T-helper 17 cell (primary cell): ENCODE data around the gene PPOX. TPM values are rescaled to one million over a fixed set of nuclear protein-coding genes. Genes with fewer than 3 reads are reported as not detected.

Source experiments
- ATAC-seq: fragments of 150-1000 bp; cut with Tn5 transposase; 2 replicates; pipeline ENCODE4 v1.10.0; 2021; ENCODE audit warnings: mild to moderate bottlenecking, moderate library complexity
- DNase-seq, 3 donors: peaks; one replicate each; pipeline versions ENCODE4 v3.0.0 to v3.0.0-alpha.2; 2020 to 2021
- H3K9me3 ChIP-seq: one replicate; pipeline ENCODE4 v1.7.0; 2013; ENCODE audit warnings: low read length, mild to moderate bottlenecking; ENCODE audit not compliant: control insufficient read depth, poor library complexity, severe bottlenecking
- H3K27ac Mint-ChIP-seq: one replicate; pipeline ENCODE4 v1.8.0; 2022; ENCODE audit warnings: mild to moderate bottlenecking, moderate library complexity, mixed read lengths
- H3K27me3 Mint-ChIP-seq: one replicate; pipeline ENCODE4 v1.8.0; 2022; ENCODE audit warnings: mixed read lengths
- H3K36me3 Mint-ChIP-seq: one replicate; pipeline ENCODE4 v1.8.0; 2022; ENCODE audit warnings: low read depth, mixed read lengths
- H3K4me1 Mint-ChIP-seq: one replicate; pipeline ENCODE4 v1.8.0; 2022; ENCODE audit warnings: mild to moderate bottlenecking, mixed read lengths
- H3K4me3 Mint-ChIP-seq: one replicate; pipeline ENCODE4 v1.8.0; 2022; ENCODE audit warnings: mild to moderate bottlenecking, moderate library complexity, mixed read lengths
- total RNA-seq, 4 donors: library from RNA in 2 of 4; stranded (reverse) in 2 of 4; gene quantifications; one replicate each; pipeline ENCODE4 v1.2.3 and lab custom pipeline; 2022 to 2026

The PPOX gene
- total RNA-seq, 2 donors from 2014 or later, result 40.4 to 43.7 TPM

DNA sequence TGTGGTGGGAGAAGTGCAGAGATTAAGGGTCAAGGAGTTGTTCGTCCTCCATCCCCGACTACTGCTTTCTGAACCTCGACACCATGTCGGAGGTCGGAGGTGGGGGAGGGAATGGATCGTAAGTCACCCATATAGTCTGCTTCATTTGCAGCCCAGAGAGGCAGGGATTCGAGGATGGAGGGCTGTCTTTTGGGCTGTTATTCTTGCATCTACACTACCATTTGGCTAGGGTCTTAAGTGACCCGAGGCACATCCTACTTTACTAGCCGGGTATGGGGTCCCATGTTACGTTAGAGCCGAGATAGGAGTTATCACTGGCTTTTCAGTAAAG, 6.3 kb upstream of the PPOX start:
- Mint-ChIP-seq H3K36me3 (peaks cover 12% of the 10 kb centered on the region), H3K4me1 (peaks cover 54% of the 10 kb centered on the region), H3K27ac (peak overlapping the region; percentile 97), H3K27me3 (no peaks in the 10 kb centered on the region), H3K4me3 (peak overlapping the region; percentile 93)
- DNase-seq, result no peak
- no peak for ATAC-seq
- H3K9me3 ChIP-seq, result no peaks in the 10 kb centered on the region

DNA sequence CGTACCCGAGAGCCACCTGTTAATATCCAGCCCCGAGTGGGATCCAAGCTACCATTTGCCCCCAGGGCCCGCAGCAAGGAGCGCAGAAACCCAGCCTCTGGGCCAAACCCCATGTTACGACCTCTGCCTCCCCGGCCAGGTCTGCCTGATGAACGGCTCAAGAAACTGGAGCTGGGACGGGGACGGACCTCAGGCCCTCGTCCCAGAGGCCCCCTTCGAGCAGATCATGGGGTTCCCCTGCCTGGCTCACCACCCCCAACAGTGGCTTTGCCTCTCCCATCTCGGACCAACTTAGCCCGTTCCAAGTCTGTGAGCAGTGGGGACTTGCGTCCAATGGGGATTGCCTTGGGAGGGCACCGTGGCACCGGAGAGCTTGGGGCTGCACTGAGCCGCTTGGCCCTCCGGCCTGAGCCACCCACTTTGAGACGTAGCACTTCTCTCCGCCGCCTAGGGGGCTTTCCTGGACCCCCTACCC, 5.5 kb upstream of the PPOX start:
- Mint-ChIP-seq H3K36me3 (peaks cover 12% of the 10 kb centered on the region), H3K4me1 (peaks cover 50% of the 10 kb centered on the region), H3K27ac (peak overlapping the region; percentile 16), H3K4me3 (peak overlapping the region; percentile 93), H3K27me3 (no peaks in the 10 kb centered on the region)
- H3K9me3 ChIP-seq, result no peaks in the 10 kb centered on the region
- DNase-seq, result no peak
- ATAC-seq, result no peak

DNA sequence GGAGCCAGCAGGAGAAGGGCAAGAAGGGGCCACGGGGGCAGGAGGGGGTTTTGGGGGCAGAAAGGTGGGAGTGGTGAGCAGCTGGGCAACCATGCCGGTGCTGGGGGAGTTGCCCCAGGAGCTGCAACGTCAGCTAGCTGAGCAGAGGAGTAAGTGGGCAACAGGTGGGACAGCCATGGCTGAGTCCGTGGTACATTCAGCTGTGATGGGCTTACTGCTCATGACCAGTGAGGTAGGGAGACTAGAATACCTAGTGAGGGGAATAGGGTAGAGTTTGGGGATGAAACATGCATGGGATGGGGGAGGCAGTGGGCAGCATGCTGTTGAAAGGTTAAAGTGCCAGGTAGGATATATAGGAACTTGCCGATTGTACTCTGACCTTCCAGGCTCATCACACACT, 4.6 kb upstream of the PPOX start:
- no peaks in the 10 kb centered on the region for H3K27me3 Mint-ChIP-seq
- ATAC-seq (no peak), DNase-seq (no peak)
- no peaks in the 10 kb centered on the region for H3K9me3 ChIP-seq
- peaks cover 12% of the 10 kb centered on the region for H3K36me3 Mint-ChIP-seq
- peak overlapping the region; percentile 97 for H3K27ac Mint-ChIP-seq
- peak overlapping the region; percentile 93 for H3K4me3 Mint-ChIP-seq
- peaks cover 55% of the 10 kb centered on the region for H3K4me1 Mint-ChIP-seq

DNA sequence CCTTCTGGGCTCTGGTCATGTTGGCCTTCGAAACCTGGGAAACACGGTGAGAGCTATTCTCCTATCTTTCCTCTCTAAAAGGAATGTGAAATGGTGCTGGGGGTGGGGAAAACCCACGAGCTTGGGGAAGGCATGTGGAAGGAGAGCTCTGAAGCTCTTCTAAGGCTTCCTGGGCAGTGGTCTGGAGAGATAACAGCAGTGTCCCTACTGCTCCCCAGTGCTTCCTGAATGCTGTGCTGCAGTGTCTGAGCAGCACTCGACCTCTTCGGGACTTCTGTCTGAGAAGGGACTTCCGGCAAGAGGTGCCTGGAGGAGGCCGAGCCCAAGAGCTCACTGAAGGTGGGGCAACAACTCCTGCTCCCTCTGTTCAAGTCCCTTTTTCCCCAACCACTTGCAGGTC, 4.2 kb upstream of the PPOX start:
- H3K27me3 Mint-ChIP-seq, result no peaks in the 10 kb centered on the region
- no peak overlapping the region for H3K4me3 Mint-ChIP-seq
- H3K4me1 Mint-ChIP-seq, result peaks cover 57% of the 10 kb centered on the region
- peak overlapping the region; percentile 97 for H3K27ac Mint-ChIP-seq
- no peak for DNase-seq
- ATAC-seq, result no peak
- H3K9me3 ChIP-seq, result no peaks in the 10 kb centered on the region
- H3K36me3 Mint-ChIP-seq, result peaks cover 11% of the 10 kb centered on the region

DNA sequence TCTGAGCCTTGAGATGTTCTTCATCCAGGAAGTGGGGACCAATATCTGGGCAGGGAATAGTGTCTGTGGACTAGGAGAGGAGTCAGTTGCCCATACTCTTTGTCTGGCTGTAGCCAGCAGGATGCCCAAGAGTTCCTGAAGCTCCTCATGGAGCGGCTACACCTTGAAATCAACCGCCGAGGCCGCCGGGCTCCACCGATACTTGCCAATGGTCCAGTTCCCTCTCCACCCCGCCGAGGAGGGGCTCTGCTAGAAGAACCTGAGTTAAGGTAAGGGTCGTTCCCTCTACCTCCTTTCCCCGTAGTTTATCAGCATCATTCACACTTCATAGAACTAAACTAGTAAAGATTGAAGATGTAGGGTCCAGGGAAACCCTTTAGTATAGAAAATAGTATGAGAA, 3.4 kb upstream of the PPOX start:
- no peak overlapping the region for H3K4me3 Mint-ChIP-seq
- H3K27me3 Mint-ChIP-seq, result no peaks in the 10 kb centered on the region
- peaks cover 9% of the 10 kb centered on the region for H3K36me3 Mint-ChIP-seq
- H3K9me3 ChIP-seq, result no peaks in the 10 kb centered on the region
- H3K4me1 Mint-ChIP-seq, result peaks cover 58% of the 10 kb centered on the region
- DNase-seq (no peak), ATAC-seq (no peak)
- peak overlapping the region; percentile 97 for H3K27ac Mint-ChIP-seq

DNA sequence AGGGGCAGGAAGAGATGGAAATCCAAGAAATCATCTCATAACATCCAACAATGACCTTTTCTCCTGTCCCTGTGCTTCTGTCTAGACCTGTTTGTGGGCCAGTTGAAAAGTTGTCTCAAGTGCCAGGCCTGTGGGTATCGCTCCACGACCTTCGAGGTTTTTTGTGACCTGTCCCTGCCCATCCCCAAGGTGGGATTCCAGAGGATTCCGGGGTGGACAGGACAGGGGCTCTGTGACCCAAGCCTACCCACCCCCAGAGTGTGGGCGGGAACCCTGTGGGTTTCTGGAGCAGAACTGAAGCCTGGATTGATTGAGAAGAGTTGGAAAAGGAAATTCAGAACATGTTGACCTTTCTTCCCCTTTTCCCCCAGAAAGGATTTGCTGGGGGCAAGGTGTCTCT, 2.4 kb upstream of the PPOX start:
- H3K36me3 Mint-ChIP-seq, result peaks cover 9% of the 10 kb centered on the region
- H3K9me3 ChIP-seq, result no peaks in the 10 kb centered on the region
- DNase-seq (no peak), ATAC-seq (no peak)
- peak overlapping the region; percentile 97 for H3K27ac Mint-ChIP-seq
- peak overlapping the region; percentile 49 for H3K4me3 Mint-ChIP-seq
- no peaks in the 10 kb centered on the region for H3K27me3 Mint-ChIP-seq
- peaks cover 55% of the 10 kb centered on the region for H3K4me1 Mint-ChIP-seq

DNA sequence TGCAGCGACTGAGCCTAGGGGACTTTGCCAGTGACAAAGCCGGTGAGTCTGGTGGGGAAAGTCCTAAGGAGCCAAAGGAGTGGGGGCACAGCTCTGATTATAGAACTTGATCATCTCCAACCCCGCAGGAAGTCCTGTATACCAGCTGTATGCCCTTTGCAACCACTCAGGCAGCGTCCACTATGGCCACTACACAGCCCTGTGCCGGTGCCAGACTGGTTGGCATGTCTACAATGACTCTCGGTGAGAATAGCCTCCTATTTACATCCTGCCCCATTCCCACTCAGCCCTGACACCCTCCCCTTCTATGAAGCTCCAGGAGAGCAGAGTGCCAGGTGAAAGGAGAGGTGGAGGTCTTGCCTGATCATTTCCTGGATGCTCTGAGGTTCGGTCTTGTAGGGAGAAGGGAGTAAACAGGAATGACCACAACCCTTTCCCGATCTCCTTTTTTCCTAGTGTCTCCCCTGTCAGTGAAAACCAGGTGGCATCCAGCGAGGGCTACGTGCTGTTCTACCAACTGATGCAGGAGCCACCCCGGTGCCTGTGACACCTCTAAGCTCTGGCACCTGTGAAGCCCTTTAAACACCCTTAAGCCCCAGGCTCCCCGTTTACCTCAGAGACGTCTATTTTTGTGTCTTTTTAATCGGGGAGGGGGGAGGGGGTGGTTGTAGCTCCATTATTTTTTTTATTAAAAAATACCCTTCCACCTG, 1.2 kb upstream of the PPOX start:
- H3K9me3 ChIP-seq, result no peaks in the 10 kb centered on the region
- ATAC-seq (no peak), DNase-seq (no peak)
- Mint-ChIP-seq H3K27ac (peak overlapping the region; percentile 97), H3K27me3 (no peaks in the 10 kb centered on the region), H3K4me3 (peak overlapping the region; percentile 73), H3K4me1 (peaks cover 49% of the 10 kb centered on the region), H3K36me3 (peaks cover 7% of the 10 kb centered on the region)

DNA sequence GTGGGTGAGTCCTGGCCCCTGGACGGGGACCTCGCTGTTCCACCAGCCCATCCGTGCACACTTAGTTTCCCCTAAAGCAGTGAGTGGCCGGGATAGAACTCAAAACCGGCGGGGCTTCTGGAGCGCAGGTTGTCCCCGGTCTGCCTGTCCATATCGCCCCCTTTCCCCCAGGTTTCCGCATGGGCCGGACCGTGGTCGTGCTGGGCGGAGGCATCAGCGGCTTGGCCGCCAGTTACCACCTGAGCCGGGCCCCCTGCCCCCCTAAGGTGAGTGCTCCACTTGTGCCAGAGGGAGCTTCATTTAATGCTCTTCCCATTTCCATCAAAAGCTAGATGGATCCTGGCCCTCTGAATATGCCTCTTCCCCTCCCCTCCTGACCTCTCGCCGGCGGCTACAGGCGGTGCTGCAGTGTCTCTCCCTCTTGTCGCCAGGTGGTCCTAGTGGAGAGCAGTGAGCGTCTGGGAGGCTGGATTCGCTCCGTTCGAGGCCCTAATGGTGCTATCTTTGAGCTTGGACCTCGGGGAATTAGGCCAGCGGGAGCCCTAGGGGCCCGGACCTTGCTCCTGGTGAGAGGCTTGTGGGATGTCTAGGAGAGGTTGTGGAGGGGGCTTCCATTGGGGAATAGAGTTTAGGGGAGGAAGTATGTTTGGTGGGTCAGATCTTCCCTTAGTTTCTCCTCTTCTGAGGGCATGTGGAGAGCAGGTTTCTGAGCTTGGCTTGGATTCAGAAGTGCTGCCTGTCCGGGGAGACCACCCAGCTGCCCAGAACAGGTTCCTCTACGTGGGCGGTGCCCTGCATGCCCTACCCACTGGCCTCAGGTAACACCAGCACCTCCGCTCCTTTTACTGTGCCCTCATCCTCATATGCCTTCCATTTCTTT, 683 bp downstream of the PPOX start:
- peak overlapping the region; percentile 97 for H3K27ac Mint-ChIP-seq
- H3K9me3 ChIP-seq, result no peaks in the 10 kb centered on the region
- ATAC-seq (no peak), DNase-seq (no peak)
- peak overlapping the region; percentile 94 for H3K4me3 Mint-ChIP-seq
- peaks cover 38% of the 10 kb centered on the region for H3K4me1 Mint-ChIP-seq
- no peaks in the 10 kb centered on the region for H3K27me3 Mint-ChIP-seq
- H3K36me3 Mint-ChIP-seq, result peaks cover 9% of the 10 kb centered on the region

DNA sequence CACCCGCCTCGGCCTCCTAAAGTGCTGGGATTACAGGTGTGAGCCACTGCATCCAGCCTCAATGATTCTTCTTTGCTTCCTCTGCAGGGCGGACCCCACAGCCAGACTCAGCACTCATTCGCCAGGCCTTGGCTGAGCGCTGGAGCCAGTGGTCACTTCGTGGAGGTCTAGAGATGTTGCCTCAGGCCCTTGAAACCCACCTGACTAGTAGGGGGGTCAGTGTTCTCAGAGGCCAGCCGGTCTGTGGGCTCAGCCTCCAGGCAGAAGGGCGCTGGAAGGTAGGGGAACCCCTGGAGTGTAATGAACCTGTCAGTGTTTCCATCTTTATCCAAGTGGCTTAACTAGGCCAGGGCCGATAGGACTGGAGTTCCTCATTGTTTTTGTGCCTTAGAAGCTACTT, 2.7 kb downstream of the PPOX start:
- H3K36me3 Mint-ChIP-seq, result peaks cover 6% of the 10 kb centered on the region
- H3K4me3 Mint-ChIP-seq, result peak overlapping the region; percentile 94
- H3K4me1 Mint-ChIP-seq, result peaks cover 41% of the 10 kb centered on the region
- ATAC-seq, result no peak
- H3K9me3 ChIP-seq, result no peaks in the 10 kb centered on the region
- DNase-seq, result no peak
- peak overlapping the region; percentile 41 for H3K27ac Mint-ChIP-seq
- no peaks in the 10 kb centered on the region for H3K27me3 Mint-ChIP-seq

DNA sequence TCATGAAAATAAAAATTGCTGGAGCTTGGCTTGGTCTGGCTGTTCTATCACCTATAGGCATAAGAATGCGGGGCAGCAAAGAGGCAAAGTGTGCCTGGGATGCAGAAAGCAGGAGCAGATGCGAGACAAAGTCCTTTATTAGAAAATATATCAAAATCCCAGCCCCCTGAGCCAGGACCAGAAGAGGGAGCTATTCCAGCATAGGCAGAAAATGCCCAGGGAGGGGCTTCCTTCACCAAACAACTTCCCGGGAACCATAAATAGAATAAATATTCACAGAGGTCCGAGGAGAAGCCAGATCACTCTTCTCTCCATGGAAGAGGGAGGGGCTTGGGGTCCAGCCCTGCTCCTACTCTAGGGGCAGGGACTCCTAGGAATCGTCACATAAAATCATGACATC, 5.0 kb downstream of the PPOX start:
- no peak for ATAC-seq
- peaks cover 9% of the 10 kb centered on the region for H3K36me3 Mint-ChIP-seq
- peaks cover 47% of the 10 kb centered on the region for H3K4me1 Mint-ChIP-seq
- H3K4me3 Mint-ChIP-seq, result peak overlapping the region; percentile 25
- H3K9me3 ChIP-seq, result no peaks in the 10 kb centered on the region
- peak overlapping the region; percentile 87 for H3K27ac Mint-ChIP-seq
- DNase-seq, result no peak
- no peaks in the 10 kb centered on the region for H3K27me3 Mint-ChIP-seq

DNA sequence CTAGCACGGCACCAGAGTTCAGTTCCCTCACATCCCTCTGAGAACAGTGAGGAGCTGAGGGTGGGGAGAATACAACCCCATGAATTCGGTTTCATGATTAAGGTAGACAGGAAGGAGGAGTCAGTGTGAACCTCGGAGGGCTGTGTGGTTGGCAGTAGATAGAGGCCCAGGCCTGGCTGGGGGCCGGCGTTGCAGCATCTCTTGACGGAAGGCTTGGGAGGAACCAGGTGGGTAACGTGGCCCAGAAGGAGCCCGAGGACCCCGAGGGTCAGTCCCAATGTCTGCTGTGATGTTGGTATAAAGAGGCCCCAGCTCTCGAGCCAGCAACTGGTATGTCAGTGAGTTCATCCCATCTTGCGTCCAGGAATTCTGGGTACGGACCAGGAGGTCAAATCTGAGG, 5.5 kb downstream of the PPOX start:
- Mint-ChIP-seq H3K27ac (peak overlapping the region; percentile 87), H3K4me1 (peaks cover 49% of the 10 kb centered on the region), H3K27me3 (no peaks in the 10 kb centered on the region), H3K4me3 (no peak overlapping the region), H3K36me3 (peaks cover 9% of the 10 kb centered on the region)
- H3K9me3 ChIP-seq, result no peaks in the 10 kb centered on the region
- ATAC-seq, result no peak
- no peak for DNase-seq

DNA sequence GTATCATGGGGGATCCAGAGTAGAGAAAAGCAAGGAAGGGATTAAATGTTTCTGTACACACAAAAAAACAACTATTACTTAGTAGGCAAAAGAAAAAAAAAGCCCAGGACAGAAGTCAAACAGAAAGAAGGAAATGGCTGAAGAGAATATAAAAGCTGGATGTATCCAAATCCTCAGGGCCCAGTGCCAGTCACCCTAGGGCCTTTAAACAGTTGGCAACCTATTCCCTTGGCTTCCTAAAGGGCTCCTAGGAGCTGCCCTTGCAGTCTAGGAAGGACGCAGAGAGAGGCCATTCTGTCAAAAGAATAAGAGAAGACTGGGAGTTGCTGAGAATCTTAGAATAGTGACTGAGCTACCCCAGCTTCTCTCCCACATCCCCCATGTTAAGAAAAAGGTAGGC, 6.1 kb downstream of the PPOX start:
- Mint-ChIP-seq H3K27ac (peak overlapping the region; percentile 87), H3K4me1 (peaks cover 49% of the 10 kb centered on the region), H3K36me3 (peaks cover 12% of the 10 kb centered on the region), H3K4me3 (no peak overlapping the region), H3K27me3 (no peaks in the 10 kb centered on the region)
- no peaks in the 10 kb centered on the region for H3K9me3 ChIP-seq
- ATAC-seq, result no peak
- no peak for DNase-seq

DNA sequence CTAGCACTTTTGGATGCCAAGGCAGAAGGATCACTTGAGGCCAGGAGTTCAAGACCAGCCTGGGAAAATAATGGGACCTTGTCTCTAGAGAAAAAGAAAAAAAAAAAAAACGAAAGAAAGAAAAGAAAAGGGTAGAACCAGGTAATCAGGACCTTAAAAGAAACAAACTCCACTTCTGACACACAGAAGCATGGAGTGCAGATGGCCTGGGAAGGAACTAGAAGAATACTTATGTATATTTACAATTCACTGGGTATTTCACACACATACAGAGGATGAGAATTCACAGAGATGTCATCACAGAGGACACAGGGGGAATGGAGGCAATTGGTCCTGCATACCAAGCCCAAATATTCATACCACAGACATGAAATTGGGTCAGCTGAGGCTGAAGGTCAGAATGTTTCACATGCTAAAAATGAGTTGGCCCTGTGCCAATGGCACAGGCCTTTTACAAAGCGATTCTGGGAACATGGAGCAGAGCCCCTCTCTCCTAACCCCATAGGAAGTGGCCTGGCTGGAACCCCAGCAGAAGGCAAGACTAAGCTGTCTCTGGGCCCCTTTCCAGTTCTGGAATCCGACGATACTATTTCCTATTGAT, 6.7 kb downstream of the PPOX start:
- Mint-ChIP-seq H3K4me1 (peaks cover 52% of the 10 kb centered on the region), H3K36me3 (peaks cover 12% of the 10 kb centered on the region), H3K27me3 (no peaks in the 10 kb centered on the region), H3K4me3 (no peak overlapping the region), H3K27ac (peak overlapping the region; percentile 87)
- no peaks in the 10 kb centered on the region for H3K9me3 ChIP-seq
- ATAC-seq, result no peak
- DNase-seq, result no peak
